GM23248 (cell line): Measurements from ENCODE around the gene MNAT1.

Experiments used
- EZH2 ChIP-seq: fragments of 200-600 bp; sonication (generic); IDR thresholded peaks from 2 replicates; pipeline ENCODE4 v1.6.1; 2018; ENCODE audit warnings: antibody characterized with exemption, mild to moderate bottlenecking; ENCODE audit not compliant: insufficient read depth, poor library complexity, severe bottlenecking
- EZH2phosphoT487 ChIP-seq: fragments of 200-600 bp; sonication (generic); IDR thresholded peaks from 2 replicates; pipeline ENCODE4 v1.6.1; 2018; ENCODE audit warnings: antibody characterized with exemption, moderate library complexity, mild to moderate bottlenecking, low read depth; ENCODE audit not compliant: insufficient read depth

- TF ChIP-seq EZH2 (no peak), EZH2phosphoT487 (no peak)
Measured at GRCh38 chr14:60958146-60958545, 223.6 kb downstream of the MNAT1 start.
